Ishikawa (cell line): Measurements from ENCODE around the gene RMI1.

ENCODE experiments used
- CEBPB ChIP-seq: IDR thresholded peaks from 2 replicates; pipeline ENCODE4 v1.6.1; 2012
- CREB1 ChIP-seq: IDR thresholded peaks from 2 replicates; pipeline ENCODE4 v1.6.1; 2012; ENCODE audit warnings: low read depth
- EGR1 ChIP-seq: IDR thresholded peaks from 2 replicates; pipeline ENCODE4 v1.6.1; 2012
- EP300 ChIP-seq: IDR thresholded peaks from 2 replicates; pipeline ENCODE4 v1.6.1; 2012; ENCODE audit warnings: borderline replicate concordance
- FOXM1 ChIP-seq: IDR thresholded peaks from 2 replicates; pipeline ENCODE4 v1.6.1; 2012; ENCODE audit warnings: low read depth, borderline replicate concordance
- RAD21 ChIP-seq: IDR thresholded peaks from 2 replicates; pipeline ENCODE4 v1.6.1; 2012; ENCODE audit warnings: low read depth
- TAF1 ChIP-seq: IDR thresholded peaks from 2 replicates; pipeline ENCODE4 v1.6.1; 2012; ENCODE audit warnings: low read depth, mild to moderate bottlenecking
- YY1 ChIP-seq: IDR thresholded peaks from 2 replicates; pipeline ENCODE4 v1.6.1; 2012; ENCODE audit warnings: low read depth
- ZBTB7A ChIP-seq: IDR thresholded peaks from 2 replicates; pipeline ENCODE4 v1.6.1; 2012; ENCODE audit warnings: low read depth
- TF ChIP-seq, protein P1 (sequence below): IDR thresholded peaks from 2 replicates; pipeline ENCODE4 v1.6.1; 2012
- TF ChIP-seq, protein P2 (sequence below): IDR thresholded peaks from 2 replicates; pipeline ENCODE4 v1.6.1; 2012; ENCODE audit warnings: low read depth, mild to moderate bottlenecking
- TF ChIP-seq, protein P3 (sequence below): IDR thresholded peaks from 2 replicates; pipeline ENCODE4 v1.6.1; 2012

DNA sequence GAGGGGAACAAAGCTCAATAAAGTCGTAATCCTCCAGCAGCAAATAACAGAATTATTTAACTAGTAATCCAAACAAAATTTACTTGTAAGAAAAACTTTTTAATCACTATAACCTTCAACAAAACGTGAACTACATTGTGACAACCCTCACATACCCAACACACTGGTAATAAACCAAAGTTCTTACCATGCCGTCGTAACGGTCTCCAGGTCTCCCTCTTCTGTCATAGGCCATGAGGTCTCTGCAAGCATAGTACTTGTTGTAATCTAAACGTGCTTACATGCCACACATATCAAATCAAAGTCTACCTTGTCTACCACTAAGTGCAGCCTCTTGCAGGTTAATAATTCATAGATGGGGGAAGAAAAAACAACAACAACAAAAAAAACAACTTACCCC is 9.1 kb upstream of the RMI1 start:
- TF ChIP-seq EP300 = no peak
- TF ChIP-seq, protein P1, sequence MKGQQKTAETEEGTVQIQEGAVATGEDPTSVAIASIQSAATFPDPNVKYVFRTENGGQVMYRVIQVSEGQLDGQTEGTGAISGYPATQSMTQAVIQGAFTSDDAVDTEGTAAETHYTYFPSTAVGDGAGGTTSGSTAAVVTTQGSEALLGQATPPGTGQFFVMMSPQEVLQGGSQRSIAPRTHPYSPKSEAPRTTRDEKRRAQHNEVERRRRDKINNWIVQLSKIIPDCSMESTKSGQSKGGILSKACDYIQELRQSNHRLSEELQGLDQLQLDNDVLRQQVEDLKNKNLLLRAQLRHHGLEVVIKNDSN = no peak
- no peak for TF ChIP-seq YY1
- TF ChIP-seq RAD21 = no peak
- no peak for TF ChIP-seq CREB1
- TF ChIP-seq, protein P2, sequence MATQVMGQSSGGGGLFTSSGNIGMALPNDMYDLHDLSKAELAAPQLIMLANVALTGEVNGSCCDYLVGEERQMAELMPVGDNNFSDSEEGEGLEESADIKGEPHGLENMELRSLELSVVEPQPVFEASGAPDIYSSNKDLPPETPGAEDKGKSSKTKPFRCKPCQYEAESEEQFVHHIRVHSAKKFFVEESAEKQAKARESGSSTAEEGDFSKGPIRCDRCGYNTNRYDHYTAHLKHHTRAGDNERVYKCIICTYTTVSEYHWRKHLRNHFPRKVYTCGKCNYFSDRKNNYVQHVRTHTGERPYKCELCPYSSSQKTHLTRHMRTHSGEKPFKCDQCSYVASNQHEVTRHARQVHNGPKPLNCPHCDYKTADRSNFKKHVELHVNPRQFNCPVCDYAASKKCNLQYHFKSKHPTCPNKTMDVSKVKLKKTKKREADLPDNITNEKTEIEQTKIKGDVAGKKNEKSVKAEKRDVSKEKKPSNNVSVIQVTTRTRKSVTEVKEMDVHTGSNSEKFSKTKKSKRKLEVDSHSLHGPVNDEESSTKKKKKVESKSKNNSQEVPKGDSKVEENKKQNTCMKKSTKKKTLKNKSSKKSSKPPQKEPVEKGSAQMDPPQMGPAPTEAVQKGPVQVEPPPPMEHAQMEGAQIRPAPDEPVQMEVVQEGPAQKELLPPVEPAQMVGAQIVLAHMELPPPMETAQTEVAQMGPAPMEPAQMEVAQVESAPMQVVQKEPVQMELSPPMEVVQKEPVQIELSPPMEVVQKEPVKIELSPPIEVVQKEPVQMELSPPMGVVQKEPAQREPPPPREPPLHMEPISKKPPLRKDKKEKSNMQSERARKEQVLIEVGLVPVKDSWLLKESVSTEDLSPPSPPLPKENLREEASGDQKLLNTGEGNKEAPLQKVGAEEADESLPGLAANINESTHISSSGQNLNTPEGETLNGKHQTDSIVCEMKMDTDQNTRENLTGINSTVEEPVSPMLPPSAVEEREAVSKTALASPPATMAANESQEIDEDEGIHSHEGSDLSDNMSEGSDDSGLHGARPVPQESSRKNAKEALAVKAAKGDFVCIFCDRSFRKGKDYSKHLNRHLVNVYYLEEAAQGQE = no peak
- no peak for TF ChIP-seq EGR1
- TF ChIP-seq TAF1 = no peak
- TF ChIP-seq CEBPB = no peak
- no peak for TF ChIP-seq ZBTB7A
- TF ChIP-seq, protein P3, sequence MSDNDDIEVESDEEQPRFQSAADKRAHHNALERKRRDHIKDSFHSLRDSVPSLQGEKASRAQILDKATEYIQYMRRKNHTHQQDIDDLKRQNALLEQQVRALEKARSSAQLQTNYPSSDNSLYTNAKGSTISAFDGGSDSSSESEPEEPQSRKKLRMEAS = no peak
- TF ChIP-seq FOXM1 = no peak
